GM18951 (cell line): Measurements from ENCODE around the gene CNNM3.
A peak's percentile ranks its signal among the peaks of the same experiment; 100 is the strongest.
"Not testable (repeated sequence)": the region's sequence is repeated elsewhere in the genome, so short reads cannot be mapped to it uniquely, and the experiment has no call there.

ENCODE experiments used
- POLR2A ChIP-seq: IDR thresholded peaks from 4 replicates; pipeline ENCODE4 v1.6.1; 2011; ENCODE audit warnings: mild to moderate bottlenecking; ENCODE audit not compliant: insufficient read length, insufficient read depth; ENCODE audit errors: extremely low read depth
- in situ Hi-C: fragments of 300-500 bp; cut with MboI; formaldehyde crosslinking; loops from one replicate; pipeline ENCODE4 v1.12.0; 2022; ENCODE audit warnings: low sequenced_read_pairs, mixed read lengths, inconsistent platforms; ENCODE audit not compliant: unreplicated experiment

CNNM3 gene

DNA sequence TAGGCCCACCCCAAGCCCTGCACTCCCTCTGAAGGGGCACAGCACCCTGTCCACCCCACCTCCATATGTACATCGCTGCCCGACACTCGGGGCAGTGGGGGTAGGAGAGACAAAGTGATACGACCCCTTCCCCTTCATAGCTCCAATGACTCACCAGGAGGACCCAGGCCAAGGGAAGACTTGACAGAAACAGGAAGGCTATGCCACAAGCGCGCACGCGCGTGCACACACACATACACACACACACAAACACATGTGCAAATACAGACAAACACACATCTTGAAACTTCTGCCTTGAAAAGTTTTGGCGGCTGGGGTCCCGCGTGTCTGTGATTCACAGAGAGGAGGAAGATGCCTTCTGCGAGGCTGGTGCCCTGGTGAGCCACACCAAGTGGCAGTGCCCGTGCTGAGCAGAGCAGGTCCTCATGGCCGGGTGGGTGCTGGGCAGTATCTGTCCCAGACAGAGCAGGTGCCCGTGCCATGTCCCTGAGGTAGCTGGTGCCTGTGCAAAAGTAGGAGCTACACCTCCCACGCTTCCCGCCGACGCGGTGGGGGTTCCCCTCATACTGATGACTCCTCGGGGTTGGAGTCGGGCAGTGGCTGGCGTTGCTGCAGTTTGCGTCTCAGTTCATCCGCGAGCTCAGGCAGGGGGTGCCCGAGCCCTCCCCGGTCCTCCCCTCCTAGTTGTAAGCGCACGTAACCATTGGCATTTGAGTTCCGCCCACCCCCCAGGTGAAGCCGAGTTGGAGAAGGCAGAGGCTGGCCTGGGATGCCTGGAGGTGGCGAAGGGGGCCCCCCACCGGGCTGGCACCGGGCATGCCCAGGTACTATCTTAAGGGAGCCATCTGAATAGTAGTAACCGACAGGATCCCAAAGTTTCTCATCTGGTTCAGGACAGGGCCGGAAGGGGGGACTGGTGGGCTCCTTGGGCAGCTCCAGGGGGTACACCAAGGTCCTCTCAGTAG, 44.3 kb downstream of the CNNM3 start:
- TF ChIP-seq POLR2A: peak; percentile 13
- in situ Hi-C loops: no loop called here

DNA sequence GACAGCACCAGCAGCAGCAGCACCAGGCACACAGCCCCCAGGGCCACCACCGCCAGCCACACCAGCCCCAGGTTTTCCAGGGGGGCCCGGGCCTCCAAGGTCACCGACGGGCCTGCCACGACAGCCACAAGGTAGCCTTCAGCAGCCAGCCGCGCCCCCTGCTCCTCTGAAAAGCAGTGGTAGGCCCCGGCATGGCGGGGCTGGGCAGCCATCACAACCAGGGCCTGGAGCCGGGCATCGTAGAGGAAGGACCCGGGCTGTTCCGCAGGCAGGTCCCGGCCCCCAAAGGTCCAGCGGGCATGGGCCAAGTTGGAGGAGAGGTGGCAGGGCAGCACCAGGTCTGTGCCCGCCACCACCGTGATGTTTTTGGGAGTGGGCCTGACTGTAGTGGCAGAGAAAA, 45.0 kb downstream of the CNNM3 start:
- in situ Hi-C loops: no loop called here
- no peak for TF ChIP-seq POLR2A

DNA sequence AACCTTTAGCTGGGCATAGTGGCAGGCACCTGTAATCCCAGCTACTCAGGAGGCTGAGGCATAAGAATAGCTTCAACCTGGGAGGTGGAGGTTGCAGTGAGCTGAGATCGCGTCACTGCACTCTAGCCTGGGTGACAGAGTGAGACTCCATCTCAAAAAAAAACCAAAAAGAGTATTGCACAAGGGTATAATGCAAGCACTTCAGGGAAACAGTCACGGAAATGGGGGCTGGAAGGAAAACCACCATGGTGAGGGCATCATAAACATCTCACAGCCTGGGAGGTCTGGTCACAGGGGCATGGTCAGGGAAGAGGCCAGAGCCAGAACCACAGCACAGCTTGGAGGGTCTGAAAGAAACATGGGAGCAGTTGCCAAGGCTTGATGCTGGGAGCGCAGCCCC, 47.0 kb downstream of the CNNM3 start:
- in situ Hi-C loops: not testable (repeated sequence)

DNA sequence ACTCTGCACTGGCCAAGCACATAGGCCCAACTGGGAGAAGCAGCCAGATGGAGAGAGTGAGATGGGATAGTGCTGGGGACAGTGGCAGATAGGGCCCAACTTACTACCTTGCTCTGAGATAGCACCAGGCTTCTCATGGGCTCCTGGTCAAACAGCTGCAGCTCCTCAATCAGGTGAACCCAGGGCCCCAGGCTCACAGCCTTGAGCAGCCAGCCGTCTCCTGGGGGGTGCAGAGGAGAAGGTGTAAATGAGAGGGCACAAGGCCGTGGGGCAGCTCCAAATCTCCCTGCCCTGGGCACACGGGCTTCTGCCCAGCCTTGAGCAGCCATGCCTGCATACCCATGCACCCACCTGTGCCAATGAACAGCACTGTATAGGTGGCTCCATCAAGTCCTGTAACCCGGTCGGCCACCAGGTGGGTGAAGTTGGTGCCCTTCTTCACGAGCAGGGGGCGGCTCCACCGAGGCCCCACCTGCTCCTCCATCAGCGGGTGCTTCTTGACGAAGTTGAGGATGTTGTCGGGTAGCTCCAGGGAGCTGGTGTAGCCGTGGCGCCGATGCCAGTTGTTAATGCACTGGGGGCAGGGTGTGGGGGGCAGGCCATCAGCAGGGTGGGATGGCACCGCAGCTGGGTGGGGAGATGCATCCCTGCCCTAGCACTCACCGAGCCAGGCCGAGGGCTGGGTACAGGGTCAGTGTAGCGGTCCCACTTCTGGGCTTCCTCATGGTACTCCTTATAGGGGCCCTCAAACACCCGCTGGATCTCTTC, 47.7 kb downstream of the CNNM3 start:
- no peak for TF ChIP-seq POLR2A
- in situ Hi-C loops: no loop called here

DNA sequence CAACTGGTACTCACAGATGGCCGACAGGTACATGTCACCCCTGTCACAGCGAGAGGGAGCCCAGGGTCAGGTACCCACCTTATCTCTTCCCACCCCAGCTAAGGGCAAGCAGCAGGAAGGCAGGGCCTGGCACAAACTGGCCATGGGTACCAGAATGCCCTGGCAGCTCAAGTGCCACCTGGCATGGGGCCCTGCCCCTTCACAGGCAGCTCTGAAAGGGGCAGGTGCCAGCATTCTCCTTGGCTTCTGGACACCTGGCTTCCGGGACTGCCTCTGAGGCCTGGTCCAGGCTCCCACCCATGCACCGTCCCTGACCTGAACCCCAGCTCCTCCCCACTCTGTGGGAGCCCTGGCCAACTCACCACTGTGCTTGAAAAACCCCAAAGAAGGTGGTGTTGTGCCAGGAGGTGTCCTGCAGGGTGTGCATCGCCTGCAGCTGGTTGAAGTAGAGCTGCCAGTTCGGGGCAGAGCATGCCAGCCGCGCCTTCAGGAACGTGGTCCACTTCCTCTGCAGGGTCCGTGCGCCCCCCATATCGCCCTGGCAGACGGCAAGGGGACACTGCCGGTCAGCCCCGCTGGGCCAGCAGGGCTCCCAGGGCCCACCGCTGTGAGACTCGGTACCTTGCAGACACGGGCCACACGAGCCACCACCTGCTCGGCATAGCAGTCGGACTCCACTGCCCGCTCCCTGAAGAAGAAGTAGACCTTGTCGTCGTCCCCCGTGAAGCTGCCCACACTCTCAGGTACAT, 48.4 kb downstream of the CNNM3 start:
- TF ChIP-seq POLR2A: no peak
- in situ Hi-C loops: no loop called here

DNA sequence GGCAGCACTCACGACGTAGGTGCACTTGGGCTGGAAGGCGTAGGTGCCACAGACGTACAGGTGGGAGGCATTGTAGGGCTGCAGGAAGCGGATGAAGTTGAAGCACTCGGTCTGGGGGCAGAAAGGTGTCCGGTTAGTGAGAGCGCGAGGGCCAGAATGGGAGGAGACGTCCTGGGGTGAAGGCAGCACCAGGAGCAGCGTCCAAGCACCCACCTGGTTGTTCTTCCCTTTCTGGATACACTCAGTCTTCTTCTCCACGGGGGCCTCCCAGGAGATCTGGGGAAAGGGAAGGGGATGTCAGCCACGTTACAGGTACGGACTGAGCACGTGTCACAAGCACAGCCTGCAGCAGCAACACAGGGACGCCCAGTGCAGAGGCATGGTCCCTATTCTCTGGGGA, 49.6 kb downstream of the CNNM3 start:
- no peak for TF ChIP-seq POLR2A
- in situ Hi-C loops: no loop called here

DNA sequence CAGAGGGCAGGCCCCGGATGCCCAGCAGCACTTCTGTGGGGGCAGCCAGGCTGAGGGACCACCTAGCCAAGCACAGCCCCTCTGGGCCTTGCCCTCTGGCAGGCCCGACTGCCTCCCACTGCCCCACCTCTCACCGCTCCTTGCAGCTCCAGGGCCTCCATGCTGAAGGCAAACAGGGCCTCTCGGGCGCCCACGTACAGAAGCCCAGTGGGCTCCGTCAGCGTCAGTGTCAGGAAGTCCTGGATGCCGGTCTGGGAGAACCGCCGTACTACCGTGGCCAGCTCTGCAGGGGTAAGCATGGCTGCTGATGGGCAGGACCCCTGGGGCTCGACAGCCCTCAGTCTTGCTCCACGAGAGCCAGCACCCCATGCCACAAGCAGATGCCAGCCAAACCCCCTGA, 50.1 kb downstream of the CNNM3 start:
- in situ Hi-C loops: no loop called here
- no peak for TF ChIP-seq POLR2A

DNA sequence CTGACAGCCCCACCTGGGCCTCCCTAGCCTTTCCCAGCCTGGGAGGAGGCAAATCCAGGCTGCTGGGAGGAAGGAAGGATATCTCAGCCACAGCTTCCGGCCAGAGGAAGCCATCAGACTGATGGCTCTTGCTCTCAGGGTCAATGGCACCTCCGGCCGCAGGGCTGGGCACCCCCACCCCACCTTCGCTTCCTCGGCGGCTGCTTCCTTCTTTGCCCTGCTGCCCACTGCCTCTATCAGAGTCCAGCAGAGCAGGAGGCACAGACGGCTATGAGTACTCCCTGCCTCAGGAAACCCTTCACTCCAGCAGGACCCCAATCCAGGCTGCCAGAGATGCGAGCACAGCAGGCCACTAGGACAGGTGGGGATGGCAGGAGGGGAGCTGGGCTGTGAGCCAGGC, 50.5 kb downstream of the CNNM3 start:
- TF ChIP-seq POLR2A: no peak
- in situ Hi-C loops: no loop called here

DNA sequence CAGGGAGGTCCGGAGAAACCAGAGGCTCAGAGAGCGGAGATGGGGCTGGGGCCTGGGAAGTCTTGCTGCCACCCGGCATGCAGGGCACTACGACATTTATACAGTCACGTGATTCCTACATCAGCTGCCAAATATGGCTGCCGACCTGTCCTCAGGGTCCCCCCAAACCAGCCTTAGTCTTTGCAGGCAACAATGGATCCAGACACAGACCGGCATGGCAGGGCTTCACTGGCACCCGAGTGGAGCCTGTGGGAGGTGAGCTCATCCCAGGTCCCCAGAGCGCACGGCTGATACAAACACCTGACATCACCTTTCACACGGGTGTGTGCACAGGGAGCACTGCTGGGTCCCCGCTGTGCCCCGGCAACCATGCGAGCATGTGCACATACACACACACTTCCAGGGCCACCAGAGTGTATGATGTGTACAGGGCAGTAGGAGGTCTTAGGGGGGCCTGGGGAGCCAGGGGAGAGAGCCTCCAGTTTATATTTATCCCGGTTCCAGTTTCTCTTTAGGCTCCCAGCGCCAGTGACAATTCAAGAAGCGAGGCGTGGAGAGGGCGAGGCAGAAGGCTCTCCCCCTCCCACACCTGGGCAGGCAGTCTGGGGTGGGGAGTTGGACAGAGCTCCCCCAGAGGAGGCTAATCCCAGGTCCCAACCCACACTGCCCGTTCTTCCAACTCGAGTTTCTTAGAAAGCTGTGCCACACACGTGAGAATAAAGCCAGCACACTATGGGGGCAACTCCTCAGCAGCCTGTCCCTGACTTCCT, 51.1 kb downstream of the CNNM3 start:
- in situ Hi-C loops: no loop called here
- TF ChIP-seq POLR2A: no peak

DNA sequence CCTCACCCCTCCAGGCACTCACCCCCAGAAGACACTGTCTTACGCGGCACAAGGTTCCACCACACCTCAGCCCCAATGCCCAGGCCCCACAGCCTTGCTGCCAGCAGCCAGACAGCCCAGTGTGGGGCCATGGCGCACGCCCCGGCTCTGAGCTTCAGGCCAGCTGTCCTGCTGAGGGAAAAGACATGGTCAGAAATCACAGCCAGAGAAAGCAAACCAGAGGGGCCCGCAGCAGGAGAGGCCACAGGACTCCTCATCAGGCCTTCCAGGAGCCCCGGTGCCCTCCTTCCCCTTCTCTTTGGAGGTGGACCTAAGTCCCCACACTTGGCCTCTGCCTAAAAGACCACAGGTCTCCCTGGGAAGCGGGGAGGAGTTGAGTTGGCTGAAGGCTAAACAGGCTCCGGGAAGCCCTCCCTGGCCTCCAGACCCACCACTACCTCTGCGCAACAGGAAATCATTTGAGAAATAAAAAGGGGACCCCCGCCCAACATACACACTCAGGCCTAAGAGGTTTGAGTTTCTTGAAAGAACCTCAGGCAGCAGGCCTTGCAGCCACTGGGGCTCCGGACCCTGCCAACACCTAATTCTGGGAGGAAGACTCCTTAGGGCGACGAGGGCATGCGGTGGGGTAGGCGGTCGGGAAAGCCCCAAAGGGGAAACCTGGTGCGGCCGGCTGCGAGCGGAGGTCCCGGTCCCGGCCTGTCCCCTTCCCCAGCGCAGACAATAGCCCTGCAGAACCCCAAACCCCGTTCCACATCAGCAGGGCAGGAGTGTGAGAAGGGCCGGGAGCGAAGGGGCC, 51.9 kb downstream of the CNNM3 start:
- in situ Hi-C loops: no loop called here
- TF ChIP-seq POLR2A: no peak

DNA sequence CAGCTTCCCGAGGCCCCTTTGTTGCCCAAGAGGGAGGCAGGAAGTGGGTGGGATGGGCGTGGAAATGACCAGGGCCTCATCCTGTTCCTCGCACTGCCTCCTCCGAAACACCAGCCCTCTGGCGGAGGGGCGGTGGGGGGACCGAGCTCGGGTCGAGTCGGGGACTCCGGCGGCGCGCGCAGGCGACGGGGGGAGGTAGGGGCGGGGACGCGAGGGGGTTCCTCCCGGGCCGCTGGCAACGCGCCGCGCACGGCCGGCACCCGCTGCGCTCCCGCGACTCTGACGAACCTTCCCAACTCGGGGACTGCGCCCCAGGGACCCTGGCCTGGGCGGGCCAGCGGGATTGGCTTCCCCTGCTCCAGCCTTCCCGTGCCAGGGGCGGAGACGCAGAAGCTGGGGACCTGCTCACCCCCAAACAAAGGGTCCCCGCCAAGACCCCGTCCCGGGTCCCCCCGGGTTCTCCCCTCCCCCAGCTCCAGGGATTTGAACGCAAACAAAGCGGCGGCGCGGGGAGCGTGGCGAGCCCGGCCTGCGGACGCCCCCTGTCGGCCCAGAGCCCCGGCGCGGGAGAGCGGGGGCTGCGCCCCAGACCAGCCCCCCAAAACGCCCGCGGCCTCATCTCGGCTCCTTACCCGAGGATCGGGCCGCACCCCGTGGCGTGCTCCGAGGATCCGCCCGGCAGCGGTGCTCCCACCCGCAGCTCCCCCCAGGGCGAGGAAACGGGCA, 52.6 kb downstream of the CNNM3 start:
- in situ Hi-C loops: no loop called here
- peak; percentile 78 for TF ChIP-seq POLR2A
